CD4-positive, CD25-positive, alpha-beta regulatory T cell (primary cell): ENCODE measurements around the gene SHB. TPM values are rescaled to one million over a fixed set of nuclear protein-coding genes. Genes with fewer than 3 reads are reported as not detected.
A peak's percentile ranks its signal among the peaks of the same experiment; 100 is the strongest.
"Not testable (repeated sequence)": the region's sequence is repeated elsewhere in the genome, so short reads cannot be mapped to it uniquely, and the experiment has no call there.

Source experiments
- ATAC-seq, 2 donors: fragments of 150-1000 bp; cut with Tn5 transposase; one replicate each; pipeline ENCODE4 v1.10.0; 2021; ENCODE audit warnings: low read depth in 2 of 2, moderate number of reproducible peaks in 2 of 2, moderate library complexity in 1 of 2
- DNase-seq, 3 donors: peaks; one replicate each; pipeline versions ENCODE4 v3.0.0 to v3.0.0-alpha.2; 2012 to 2022; ENCODE audit warnings: mixed read lengths in 1 of 3
- H3K27ac ChIP-seq: one replicate; pipeline ENCODE4 v1.7.0; 2013; ENCODE audit warnings: mild to moderate bottlenecking, low read length; ENCODE audit not compliant: insufficient read depth, poor library complexity, severe bottlenecking
- H3K27me3 ChIP-seq: one replicate; pipeline ENCODE4 v1.7.0; 2013; ENCODE audit warnings: low read length; ENCODE audit not compliant: control insufficient read depth, insufficient read depth
- H3K36me3 ChIP-seq: one replicate; pipeline ENCODE4 v1.7.0; 2013; ENCODE audit warnings: mild to moderate bottlenecking, low read length, moderate library complexity; ENCODE audit not compliant: control insufficient read depth, insufficient read depth
- H3K4me1 ChIP-seq: 2 replicates; pipeline ENCODE4 v1.7.0; 2013; ENCODE audit warnings: mild to moderate bottlenecking, low read length; ENCODE audit not compliant: insufficient read depth, control insufficient read depth, poor library complexity, severe bottlenecking
- H3K4me3 ChIP-seq: one replicate; pipeline ENCODE4 v1.7.0; 2013; ENCODE audit warnings: low read depth, mild to moderate bottlenecking, low read length, moderate library complexity
- H3K9me3 ChIP-seq, 2 experiments: 1 replicate in 1 of 2; 2 replicates in 1 of 2; pipeline ENCODE4 v1.7.0; 2013; ENCODE audit warnings: low read length in 2 of 2, mild to moderate bottlenecking in 1 of 2, moderate library complexity in 1 of 2; ENCODE audit not compliant: control insufficient read depth in 2 of 2
- H3K27ac Mint-ChIP-seq, 3 donors: one replicate each; pipeline ENCODE4 v1.8.0; 2020 to 2022; ENCODE audit warnings: mild to moderate bottlenecking in 3 of 3, mixed read lengths in 3 of 3, moderate library complexity in 2 of 3
- H3K27me3 Mint-ChIP-seq: one replicate; pipeline ENCODE4 v1.8.0; 2022; ENCODE audit warnings: mild to moderate bottlenecking, mixed read lengths
- H3K36me3 Mint-ChIP-seq: one replicate; pipeline ENCODE4 v1.8.0; 2020; ENCODE audit warnings: mixed read lengths
- H3K4me1 Mint-ChIP-seq, 4 donors: one replicate each; pipeline ENCODE4 v1.8.0; 2020 to 2022; ENCODE audit warnings: mixed read lengths in 4 of 4, mild to moderate bottlenecking in 1 of 4
- H3K4me3 Mint-ChIP-seq, 4 donors: one replicate each; pipeline ENCODE4 v1.8.0; 2020 to 2022; ENCODE audit warnings: mild to moderate bottlenecking in 4 of 4, mixed read lengths in 4 of 4, moderate library complexity in 3 of 4
- H3K9me3 Mint-ChIP-seq, 7 donors: one replicate each; pipeline ENCODE4 v1.8.0; 2020 to 2022; ENCODE audit warnings: mixed read lengths in 7 of 7, mild to moderate bottlenecking in 3 of 7, moderate library complexity in 2 of 7
- polyA plus RNA-seq, 4 donors: library from polyadenylated mRNA; unstranded; fragments of 300-500 nt; fragmentation: Illumina TruSeq; gene quantifications; one replicate each; pipeline ENCODE4 v1.2.3, GENCODE V29; 2021
- total RNA-seq: library from RNA; stranded (reverse); gene quantifications from one replicate; pipeline ENCODE4 v1.2.3, GENCODE V29; 2022

SHB gene
- total and polyA plus RNA-seq, 5 donors from 2014 or later, result 0.27 to 0.69 TPM; not detected in 3

- H3K36me3 Mint-ChIP-seq, result no peaks in the 10 kb centered on the region
- Histone ChIP-seq H3K4me1 (no peaks in the 10 kb centered on the region), H3K36me3 (no peaks in the 10 kb centered on the region), H3K9me3 (no peaks in the 10 kb centered on the region), H3K4me3 (no peak overlapping the region), H3K27me3 (no peaks in the 10 kb centered on the region), H3K27ac (no peak overlapping the region)
- DNase-seq, result no peak
- peaks cover 0 to 3% (median 0%) of the 10 kb centered on the region in 4 donors for H3K4me1 Mint-ChIP-seq
- no peak overlapping the region for H3K27ac Mint-ChIP-seq
- H3K9me3 Mint-ChIP-seq, result peaks cover 0 to 1% (median 0%) of the 10 kb centered on the region in 7 donors
- no peak for ATAC-seq
- no peak overlapping the region for H3K4me3 Mint-ChIP-seq
- H3K27me3 Mint-ChIP-seq, result no peaks in the 10 kb centered on the region
These were observed 20.6 kb downstream of the SHB start for GRCh38 chr9:38048316-38048969.

GRCh38 chr9:38047301-38048251, 21.5 kb downstream of the SHB start:
- ATAC-seq (no peak), DNase-seq (no peak)
- peaks cover 0 to 1% (median 0%) of the 10 kb centered on the region in 7 donors for H3K9me3 Mint-ChIP-seq
- H3K27me3 ChIP-seq, result no peaks in the 10 kb centered on the region
- no peak overlapping the region for H3K27ac ChIP-seq
- peaks cover 0 to 3% (median 0%) of the 10 kb centered on the region in 4 donors for H3K4me1 Mint-ChIP-seq
- no peaks in the 10 kb centered on the region for H3K4me1 ChIP-seq
- H3K27ac Mint-ChIP-seq, result peak overlapping the region in 1 of 3 donors; percentile 83
- no peak overlapping the region for H3K4me3 ChIP-seq
- H3K4me3 Mint-ChIP-seq, result no peak overlapping the region
- H3K36me3 ChIP-seq, result no peaks in the 10 kb centered on the region
- H3K36me3 Mint-ChIP-seq, result no peaks in the 10 kb centered on the region
- H3K9me3 ChIP-seq, result no peaks in the 10 kb centered on the region
- no peaks in the 10 kb centered on the region for H3K27me3 Mint-ChIP-seq

- no peaks in the 10 kb centered on the region for H3K36me3 Mint-ChIP-seq
- H3K4me1 Mint-ChIP-seq, result peaks cover 0 to 3% (median 0%) of the 10 kb centered on the region in 4 donors
- H3K27me3 Mint-ChIP-seq, result no peaks in the 10 kb centered on the region
- H3K9me3 Mint-ChIP-seq, result peaks cover 0 to 1% (median 0%) of the 10 kb centered on the region in 7 donors
- no peak for DNase-seq
- Histone ChIP-seq H3K27me3 (no peaks in the 10 kb centered on the region), H3K36me3 (no peaks in the 10 kb centered on the region), H3K4me3 (no peak overlapping the region), H3K27ac (no peak overlapping the region), H3K9me3 (no peaks in the 10 kb centered on the region), H3K4me1 (no peaks in the 10 kb centered on the region)
- no peak overlapping the region for H3K27ac Mint-ChIP-seq
- no peak for ATAC-seq
- H3K4me3 Mint-ChIP-seq, result no peak overlapping the region
These were observed 22.2 kb downstream of the SHB start for GRCh38 chr9:38046661-38047300.

GRCh38 chr9:38045939-38046338, 23.1 kb downstream of the SHB start:
- H3K27ac ChIP-seq, H3K27me3 ChIP-seq, ATAC-seq, H3K4me1 ChIP-seq, H3K9me3 ChIP-seq, H3K4me3 Mint-ChIP-seq, H3K36me3 Mint-ChIP-seq, H3K36me3 ChIP-seq, H3K27ac Mint-ChIP-seq, H3K4me1 Mint-ChIP-seq, H3K4me3 ChIP-seq, H3K27me3 Mint-ChIP-seq, DNase-seq, H3K9me3 Mint-ChIP-seq: not testable (repeated sequence)

- no peaks in the 10 kb centered on the region for H3K27me3 Mint-ChIP-seq
- H3K9me3 Mint-ChIP-seq, result peaks cover 0 to 1% (median 0%) of the 10 kb centered on the region in 7 donors
- H3K36me3 Mint-ChIP-seq, result no peaks in the 10 kb centered on the region
These were observed 24.3 kb downstream of the SHB start for GRCh38 chr9:38044706-38045105.

GRCh38 chr9:38043931-38044623, 24.9 kb downstream of the SHB start:
- Histone ChIP-seq H3K4me1 (no peaks in the 10 kb centered on the region), H3K27ac (no peak overlapping the region), H3K36me3 (no peaks in the 10 kb centered on the region), H3K9me3 (no peaks in the 10 kb centered on the region), H3K27me3 (no peaks in the 10 kb centered on the region), H3K4me3 (no peak overlapping the region)
- Mint-ChIP-seq H3K9me3 (peaks cover 0 to 1% (median 0%) of the 10 kb centered on the region in 7 donors), H3K27ac (no peak overlapping the region), H3K27me3 (no peaks in the 10 kb centered on the region), H3K4me3 (no peak overlapping the region), H3K4me1 (peaks cover 0 to 3% (median 0%) of the 10 kb centered on the region in 4 donors), H3K36me3 (no peaks in the 10 kb centered on the region)
- no peak for DNase-seq
- no peak for ATAC-seq

More at GRCh38 chr9:38044706-38045105, 24.3 kb downstream of the SHB start:
- Histone ChIP-seq H3K27ac (no peak overlapping the region), H3K4me1 (no peaks in the 10 kb centered on the region), H3K4me3 (no peak overlapping the region), H3K36me3 (no peaks in the 10 kb centered on the region), H3K9me3 (no peaks in the 10 kb centered on the region), H3K27me3 (no peaks in the 10 kb centered on the region)
- ATAC-seq (no peak), DNase-seq (no peak)
- Mint-ChIP-seq H3K27ac (no peak overlapping the region), H3K4me1 (peaks cover 0 to 3% (median 0%) of the 10 kb centered on the region in 4 donors), H3K4me3 (no peak overlapping the region)

GRCh38 chr9:38042626-38043357, 26.2 kb downstream of the SHB start:
- DNase-seq, result no peak
- ATAC-seq, result peak in 1 of 2 donors; percentile 11
- no peaks in the 10 kb centered on the region for H3K27me3 Mint-ChIP-seq
- Histone ChIP-seq H3K4me1 (no peaks in the 10 kb centered on the region), H3K27ac (no peak overlapping the region), H3K9me3 (no peaks in the 10 kb centered on the region), H3K4me3 (no peak overlapping the region), H3K27me3 (no peaks in the 10 kb centered on the region), H3K36me3 (no peaks in the 10 kb centered on the region)
- peaks cover 0 to 1% (median 0%) of the 10 kb centered on the region in 7 donors for H3K9me3 Mint-ChIP-seq
- no peak overlapping the region for H3K27ac Mint-ChIP-seq
- H3K4me3 Mint-ChIP-seq, result no peak overlapping the region
- H3K36me3 Mint-ChIP-seq, result no peaks in the 10 kb centered on the region
- H3K4me1 Mint-ChIP-seq, result peaks cover 0 to 2% (median 0%) of the 10 kb centered on the region in 4 donors
